HL-60 (cell line): ENCODE measurements around the gene SOX1.

ENCODE experiments used
- CTCF ChIP-seq: IDR thresholded peaks from one replicate; pipeline ENCODE4 v1.5.1; 2011; ENCODE audit warnings: low read length, control low read depth, inconsistent platforms; ENCODE audit not compliant: insufficient read depth
- POLR2AphosphoS5 ChIP-seq: IDR thresholded peaks from 2 replicates; pipeline ENCODE4 v1.6.1; 2012; ENCODE audit warnings: low read depth
- REST ChIP-seq: IDR thresholded peaks from 2 replicates; pipeline ENCODE4 v1.6.1; 2012; ENCODE audit warnings: low read depth; ENCODE audit not compliant: insufficient replicate concordance

- TF ChIP-seq CTCF = no peak
- no peak for TF ChIP-seq REST
- TF ChIP-seq POLR2AphosphoS5 = no peak
These were observed 51.0 kb downstream of the SOX1 start for GRCh38 chr13:112117955-112118302.
